ENCODE data around the gene ATP8B3. TPM values are rescaled to one million over a fixed set of nuclear protein-coding genes. Genes with fewer than 3 reads are reported as not detected.

The ATP8B3 gene
- total RNA-seq, 1 donor from 2014 or later = 3.0 TPM

DNA sequence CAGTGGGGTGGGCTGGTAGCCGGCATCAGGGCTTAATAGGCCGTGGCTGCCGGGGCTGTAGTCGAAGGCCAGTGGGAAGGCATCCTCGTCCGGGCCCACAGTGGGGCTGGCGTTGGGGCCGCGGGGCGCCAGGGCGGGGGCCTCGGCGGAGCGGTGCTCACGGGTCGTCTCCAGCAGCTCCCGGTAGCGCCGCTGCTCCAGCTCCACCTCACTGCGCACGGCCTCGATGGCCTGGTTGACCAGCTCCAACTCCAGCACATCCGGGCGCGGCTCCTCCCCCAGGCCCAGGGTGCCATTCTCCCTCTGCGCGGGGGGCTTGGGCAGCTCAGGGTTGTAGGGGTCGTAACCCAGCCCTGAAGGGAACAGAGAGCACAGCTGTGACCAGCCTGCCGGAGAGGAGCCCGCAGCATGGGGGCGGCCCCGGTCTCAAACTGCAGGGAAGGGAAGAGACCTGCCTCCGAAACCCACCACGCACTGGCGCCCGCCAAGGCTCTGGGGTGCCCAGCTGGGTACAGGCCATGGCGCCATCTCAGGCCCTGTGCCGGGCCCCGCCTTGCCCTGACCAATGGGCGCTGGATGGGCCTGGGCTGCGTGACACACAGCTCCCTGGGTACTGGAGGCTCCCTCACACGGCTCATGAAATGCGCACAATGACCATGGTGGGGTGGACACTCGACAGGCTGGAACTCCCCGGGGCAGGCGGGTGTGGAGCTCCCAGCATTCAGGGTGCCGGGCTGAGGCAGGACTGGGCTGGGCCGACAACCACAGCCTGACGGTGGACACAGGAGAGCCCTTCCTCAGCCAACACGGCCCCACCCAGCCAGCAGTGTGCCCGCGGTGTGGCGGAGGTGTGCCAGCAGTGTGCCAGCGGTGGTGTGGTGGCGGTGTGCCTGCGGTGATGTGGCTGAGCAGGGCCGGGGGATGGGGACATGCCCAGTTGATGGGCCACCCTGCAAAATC lies 16.5 kb upstream of the ATP8B3 start:
- peaks cover 4% of the 10 kb centered on the region for H3K4me1 Mint-ChIP-seq (ENCODE audit: low read depth, unreplicated experiment)
- Histone ChIP-seq H2AFZ (ENCODE audit: low read depth, low read length) (no peak overlapping the region), H3K27me3 (ENCODE audit: insufficient read depth, low read length) (no peaks in the 10 kb centered on the region), H3K79me2 (ENCODE audit: insufficient read depth, low read length) (peaks cover 37% of the 10 kb centered on the region), H3K9ac (ENCODE audit: low read length) (no peak overlapping the region), H3K4me3 (ENCODE audit: insufficient read depth, low read depth, low read length) (no peak overlapping the region), H4K20me1 (ENCODE audit: insufficient read depth, low read length) (peaks cover 46% of the 10 kb centered on the region), H3K27ac (ENCODE audit: low read depth, low read length) (no peak overlapping the region), H3K36me3 (ENCODE audit: insufficient read depth, low read length) (no peaks in the 10 kb centered on the region), H3K4me2 (ENCODE audit: low read length) (no peak overlapping the region), H3K9me3 (ENCODE audit: insufficient read depth, low read depth, low read length) (no peaks in the 10 kb centered on the region), H3K4me1 (ENCODE audit: insufficient read depth, low read length) (peaks cover 2% of the 10 kb centered on the region)
- H3K27me3 Mint-ChIP-seq (ENCODE audit: low read depth, unreplicated experiment) = no peaks in the 10 kb centered on the region
- no peak for FAIRE-seq
- no peaks in the 10 kb centered on the region for H3K9me3 Mint-ChIP-seq (ENCODE audit: unreplicated experiment)
- no peak overlapping the region for H3K27ac Mint-ChIP-seq (ENCODE audit: unreplicated experiment)
- DNase-seq (ENCODE audit: low read depth) = no peak
- no peak overlapping the region for H3K4me3 Mint-ChIP-seq (ENCODE audit: unreplicated experiment)
- TF ChIP-seq EZH2 (IDR thresholded peaks at IDR 0.05; ENCODE audit: insufficient read depth, low read length) = no peak
- TF ChIP-seq, protein P1, sequence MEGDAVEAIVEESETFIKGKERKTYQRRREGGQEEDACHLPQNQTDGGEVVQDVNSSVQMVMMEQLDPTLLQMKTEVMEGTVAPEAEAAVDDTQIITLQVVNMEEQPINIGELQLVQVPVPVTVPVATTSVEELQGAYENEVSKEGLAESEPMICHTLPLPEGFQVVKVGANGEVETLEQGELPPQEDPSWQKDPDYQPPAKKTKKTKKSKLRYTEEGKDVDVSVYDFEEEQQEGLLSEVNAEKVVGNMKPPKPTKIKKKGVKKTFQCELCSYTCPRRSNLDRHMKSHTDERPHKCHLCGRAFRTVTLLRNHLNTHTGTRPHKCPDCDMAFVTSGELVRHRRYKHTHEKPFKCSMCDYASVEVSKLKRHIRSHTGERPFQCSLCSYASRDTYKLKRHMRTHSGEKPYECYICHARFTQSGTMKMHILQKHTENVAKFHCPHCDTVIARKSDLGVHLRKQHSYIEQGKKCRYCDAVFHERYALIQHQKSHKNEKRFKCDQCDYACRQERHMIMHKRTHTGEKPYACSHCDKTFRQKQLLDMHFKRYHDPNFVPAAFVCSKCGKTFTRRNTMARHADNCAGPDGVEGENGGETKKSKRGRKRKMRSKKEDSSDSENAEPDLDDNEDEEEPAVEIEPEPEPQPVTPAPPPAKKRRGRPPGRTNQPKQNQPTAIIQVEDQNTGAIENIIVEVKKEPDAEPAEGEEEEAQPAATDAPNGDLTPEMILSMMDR (IDR thresholded peaks at IDR 0.05; ENCODE audit: insufficient read depth, low read depth, low read length) = no peak
- peaks cover 6% of the 10 kb centered on the region for H3K36me3 Mint-ChIP-seq (ENCODE audit: low read depth, unreplicated experiment)

DNA sequence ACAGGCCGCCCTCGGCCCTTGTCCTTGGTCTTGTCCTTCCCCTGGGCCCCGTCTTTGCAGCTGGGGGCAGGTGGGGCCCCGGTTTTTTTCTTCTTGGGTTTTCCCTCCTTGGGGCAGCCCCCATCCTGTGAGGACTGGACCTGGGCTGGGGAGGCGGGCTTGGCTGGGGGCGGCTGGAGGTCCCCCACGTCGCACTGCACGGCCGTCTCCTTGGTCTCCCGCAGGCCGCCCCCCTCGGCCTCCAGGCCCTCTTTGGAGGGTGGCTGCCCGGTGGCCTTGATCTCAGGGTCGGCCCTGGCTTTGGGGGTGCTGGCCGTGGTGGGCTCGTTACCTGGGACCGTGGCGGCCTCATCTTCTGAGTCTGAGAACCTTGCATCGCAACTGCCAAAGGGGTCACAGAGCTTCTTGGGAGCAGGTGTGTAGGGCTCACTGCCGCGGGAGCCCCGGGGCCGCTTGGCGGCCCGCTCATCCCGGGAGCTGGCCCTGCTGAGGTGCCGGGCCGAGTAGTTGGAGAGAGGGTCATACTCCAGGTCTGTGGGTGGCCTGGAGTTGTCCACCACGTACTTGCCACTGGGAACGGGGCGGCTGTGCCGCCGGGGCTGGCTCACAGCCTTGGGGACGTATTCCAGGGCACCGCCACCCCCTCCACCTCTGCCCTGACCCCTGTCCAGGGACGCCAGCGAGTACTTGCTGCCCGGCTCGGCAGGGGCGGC lies 15.6 kb upstream of the ATP8B3 start:
- Histone ChIP-seq H3K9me3 (ENCODE audit: insufficient read depth, low read depth, low read length) (no peaks in the 10 kb centered on the region), H3K4me3 (ENCODE audit: insufficient read depth, low read depth, low read length) (no peak overlapping the region), H3K79me2 (ENCODE audit: insufficient read depth, low read length) (peaks cover 35% of the 10 kb centered on the region), H3K4me2 (ENCODE audit: low read length) (no peak overlapping the region), H4K20me1 (ENCODE audit: insufficient read depth, low read length) (peaks cover 47% of the 10 kb centered on the region), H3K27ac (ENCODE audit: low read depth, low read length) (no peak overlapping the region), H3K27me3 (ENCODE audit: insufficient read depth, low read length) (no peaks in the 10 kb centered on the region), H2AFZ (ENCODE audit: low read depth, low read length) (no peak overlapping the region), H3K36me3 (ENCODE audit: insufficient read depth, low read length) (no peaks in the 10 kb centered on the region), H3K9ac (ENCODE audit: low read length) (no peak overlapping the region), H3K4me1 (ENCODE audit: insufficient read depth, low read length) (peaks cover 2% of the 10 kb centered on the region)
- TF ChIP-seq, protein P1 (IDR thresholded peaks at IDR 0.05; ENCODE audit: insufficient read depth, low read depth, low read length) = no peak
- no peak for TF ChIP-seq EZH2 (IDR thresholded peaks at IDR 0.05; ENCODE audit: insufficient read depth, low read length)
- Mint-ChIP-seq H3K9me3 (ENCODE audit: unreplicated experiment) (no peaks in the 10 kb centered on the region), H3K4me1 (ENCODE audit: low read depth, unreplicated experiment) (peaks cover 4% of the 10 kb centered on the region), H3K4me3 (ENCODE audit: unreplicated experiment) (no peak overlapping the region), H3K36me3 (ENCODE audit: low read depth, unreplicated experiment) (peaks cover 3% of the 10 kb centered on the region), H3K27me3 (ENCODE audit: low read depth, unreplicated experiment) (no peaks in the 10 kb centered on the region), H3K27ac (ENCODE audit: unreplicated experiment) (no peak overlapping the region)
- DNase-seq (ENCODE audit: low read depth) (no peak), FAIRE-seq (no peak)
